Measurements from ENCODE around the gene SLC35F1.
A peak's percentile ranks its signal among the peaks of the same experiment; 100 is the strongest.

SLC35F1 gene

GRCh38 chr6:118288355-118289124, 381.5 kb downstream of the SLC35F1 start:
- peak; percentile 5 for TF ChIP-seq CTCF (IDR thresholded peaks at IDR 0.05; ENCODE audit: insufficient read depth, low read depth, low read length, missing control alignments)
- H3K4me3 ChIP-seq (ENCODE audit: low read length) = no peak overlapping the region
- no peak for DNase-seq (ENCODE audit: low read depth)

GRCh38 chr6:118292558-118292957, 385.5 kb downstream of the SLC35F1 start:
- TF ChIP-seq CTCF (IDR thresholded peaks at IDR 0.05; ENCODE audit: insufficient read depth, low read depth, low read length, missing control alignments) = no peak
- DNase-seq (ENCODE audit: low read depth) = no peak
- no peak overlapping the region for H3K4me3 ChIP-seq (ENCODE audit: low read length)

- no peak for TF ChIP-seq CTCF (IDR thresholded peaks at IDR 0.05; ENCODE audit: insufficient read depth, low read depth, low read length, missing control alignments)
- H3K4me3 ChIP-seq (ENCODE audit: low read length) = no peak overlapping the region
- no peak for DNase-seq (ENCODE audit: low read depth)
These were observed 387.8 kb downstream of the SLC35F1 start for GRCh38 chr6:118294906-118295305.

- no peak for TF ChIP-seq CTCF (IDR thresholded peaks at IDR 0.05; ENCODE audit: insufficient read depth, low read depth, low read length, missing control alignments)
- no peak for DNase-seq (ENCODE audit: low read depth)
- no peak overlapping the region for H3K4me3 ChIP-seq (ENCODE audit: low read length)
These were observed 388.3 kb downstream of the SLC35F1 start for GRCh38 chr6:118295336-118295735.

- TF ChIP-seq CTCF (IDR thresholded peaks at IDR 0.05; ENCODE audit: insufficient read depth, low read depth, low read length, missing control alignments) = no peak
- H3K4me3 ChIP-seq (ENCODE audit: low read length) = no peak overlapping the region
- DNase-seq (ENCODE audit: low read depth) = no peak
These were observed 389.3 kb downstream of the SLC35F1 start for GRCh38 chr6:118296129-118296901.

GRCh38 chr6:118297821-118298220, 390.8 kb downstream of the SLC35F1 start:
- no peak for DNase-seq (ENCODE audit: low read depth)
- TF ChIP-seq CTCF (IDR thresholded peaks at IDR 0.05; ENCODE audit: insufficient read depth, low read depth, low read length, missing control alignments) = no peak

More at GRCh38 chr6:118297821-118298220, 390.8 kb downstream of the SLC35F1 start:
- H3K4me3 ChIP-seq (ENCODE audit: low read length) = no peak overlapping the region
